Activated naive CD4-positive, alpha-beta T cell treated with anti-CD3 and anti-CD28 coated beads, Interleukin-2, amount 10 ng/mL, durations not matched to agents 7 days and 5 days (primary cell): ENCODE results near the gene DOCK2.
A peak's percentile ranks its signal among the peaks of the same experiment; 100 is the strongest.

Source experiments
- CTCF ChIA-PET: fragments of 350-600 bp; sonication (Branson Sonifier 250); formaldehyde crosslinking; loops from one replicate; lab custom pipeline; 2021; ENCODE audit warnings: antibody characterized with exemption; lab: Charles Lee
- DNase-seq: peaks from one replicate; pipeline ENCODE4 v3.0.0-alpha.2; 2020
- H3K27ac Mint-ChIP-seq: one replicate; pipeline ENCODE4 v1.8.0; 2021; ENCODE audit warnings: mild to moderate bottlenecking, moderate library complexity, mixed read lengths
- H3K27me3 Mint-ChIP-seq: one replicate; pipeline ENCODE4 v1.8.0; 2021; ENCODE audit warnings: mild to moderate bottlenecking, mixed read lengths
- H3K36me3 Mint-ChIP-seq: one replicate; pipeline ENCODE4 v1.8.0; 2021; ENCODE audit warnings: mixed read lengths
- H3K4me1 Mint-ChIP-seq: one replicate; pipeline ENCODE4 v1.8.0; 2021; ENCODE audit warnings: mixed read lengths
- H3K4me3 Mint-ChIP-seq: one replicate; pipeline ENCODE4 v1.8.0; 2021; ENCODE audit warnings: mild to moderate bottlenecking, moderate library complexity, mixed read lengths
- H3K9me3 Mint-ChIP-seq: one replicate; pipeline ENCODE4 v1.8.0; 2021; ENCODE audit warnings: mixed read lengths

Gene DOCK2

DNA sequence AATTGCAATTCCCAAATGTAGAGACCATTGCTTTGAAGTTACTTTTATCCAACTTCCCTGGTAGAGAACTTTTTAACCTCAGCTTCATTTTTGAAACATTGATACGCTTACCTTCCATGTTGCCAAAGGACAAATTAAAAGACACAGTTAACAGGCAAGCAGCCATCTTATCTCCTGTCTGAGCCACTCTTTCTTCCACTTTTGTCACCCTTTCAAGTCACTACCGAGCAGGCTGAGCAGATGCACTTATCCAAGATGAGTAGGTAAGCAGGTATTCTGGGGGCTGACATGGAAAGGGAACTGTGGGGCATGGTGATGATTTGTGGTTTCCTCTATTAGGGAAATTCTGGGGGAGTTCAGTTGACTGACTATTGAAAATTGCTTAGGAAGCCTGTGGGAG, 66.7 kb downstream of the DOCK2 start:
- Mint-ChIP-seq H3K36me3 (peaks cover 68% of the 10 kb centered on the region), H3K9me3 (no peaks in the 10 kb centered on the region), H3K4me3 (no peak overlapping the region), H3K4me1 (no peaks in the 10 kb centered on the region), H3K27ac (no peak overlapping the region), H3K27me3 (no peaks in the 10 kb centered on the region)
- DNase-seq: no peak
- CTCF ChIA-PET: no interaction called here

DNA sequence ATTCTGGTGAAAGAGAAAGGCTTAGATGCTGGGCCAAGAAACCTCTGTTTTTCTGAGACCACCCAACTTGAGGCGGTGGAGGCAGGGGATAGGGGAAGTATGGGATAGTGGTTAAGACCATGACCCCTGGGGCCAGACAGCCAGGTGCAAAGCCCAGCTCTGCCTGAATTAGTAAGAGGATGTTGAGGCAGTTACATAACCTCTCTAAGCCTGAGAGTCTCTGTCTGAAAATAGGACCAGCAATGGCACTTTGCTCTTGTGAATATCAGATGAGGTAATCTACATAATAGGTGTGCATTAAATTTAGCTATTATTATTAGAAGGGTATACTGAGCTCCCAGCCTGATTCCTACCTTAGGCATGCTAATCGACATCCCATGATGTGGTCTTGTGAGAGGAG, 68.2 kb downstream of the DOCK2 start:
- no peaks in the 10 kb centered on the region for H3K27me3 Mint-ChIP-seq
- CTCF ChIA-PET: no interaction called here
- H3K36me3 Mint-ChIP-seq: peaks cover 59% of the 10 kb centered on the region
- H3K4me1 Mint-ChIP-seq: no peaks in the 10 kb centered on the region
- no peak for DNase-seq
- no peak overlapping the region for H3K4me3 Mint-ChIP-seq
- no peak overlapping the region for H3K27ac Mint-ChIP-seq
- no peaks in the 10 kb centered on the region for H3K9me3 Mint-ChIP-seq

DNA sequence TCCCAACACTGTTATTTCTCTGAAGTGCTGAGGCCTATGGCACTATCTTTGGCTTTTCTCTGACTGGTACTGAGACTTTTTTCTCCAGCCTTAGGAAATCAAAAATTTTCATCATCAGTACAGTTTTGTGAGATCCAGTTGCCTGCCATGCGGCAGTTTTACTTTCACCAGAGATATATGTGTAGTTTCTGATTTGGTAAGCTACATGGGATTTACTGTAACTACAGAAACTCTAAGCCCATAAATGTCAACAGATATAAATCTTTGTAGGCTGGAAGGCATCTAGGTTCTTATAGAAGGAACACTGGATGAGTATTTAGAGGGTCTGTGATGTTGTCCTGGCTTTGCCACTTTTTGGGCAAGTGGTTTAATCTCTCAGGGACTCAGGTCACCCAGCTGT, 69.0 kb downstream of the DOCK2 start:
- no peaks in the 10 kb centered on the region for H3K4me1 Mint-ChIP-seq
- no peak overlapping the region for H3K4me3 Mint-ChIP-seq
- no peaks in the 10 kb centered on the region for H3K9me3 Mint-ChIP-seq
- CTCF ChIA-PET: no interaction called here
- no peak for DNase-seq
- peaks cover 60% of the 10 kb centered on the region for H3K36me3 Mint-ChIP-seq
- H3K27ac Mint-ChIP-seq: no peak overlapping the region
- H3K27me3 Mint-ChIP-seq: no peaks in the 10 kb centered on the region

DNA sequence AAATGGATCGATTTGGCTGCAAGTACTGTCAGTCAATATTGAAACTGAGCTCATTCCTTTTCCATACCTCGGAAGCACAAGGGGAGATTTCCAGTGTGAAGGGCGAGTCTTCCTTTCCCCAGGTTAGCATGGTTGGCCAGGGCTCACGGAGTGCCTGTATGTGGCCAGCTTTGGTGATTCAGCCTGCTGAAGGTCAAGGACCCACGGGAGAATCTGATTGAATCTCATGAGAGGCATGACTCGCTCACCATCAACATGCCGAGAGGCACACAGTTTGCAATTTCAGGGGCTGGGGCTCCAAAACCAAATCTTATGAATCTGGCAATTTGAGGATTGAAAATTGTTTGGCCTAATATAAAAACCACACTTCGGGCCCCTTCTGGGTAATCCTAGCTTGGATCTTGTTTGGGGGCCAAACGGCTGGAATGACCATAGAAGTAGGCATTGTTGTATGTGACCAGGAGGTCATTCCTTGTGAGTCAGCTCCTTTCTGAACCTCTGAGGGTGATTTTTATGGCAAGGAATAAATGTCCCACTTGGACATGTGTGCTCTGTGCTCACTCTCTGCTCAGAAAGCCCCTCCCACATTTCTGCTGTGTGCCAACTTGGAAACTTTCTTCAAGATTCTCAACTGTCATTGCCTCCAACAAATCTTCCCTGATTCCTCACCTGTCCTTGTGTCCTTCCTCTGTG, 69.8 kb downstream of the DOCK2 start:
- H3K4me1 Mint-ChIP-seq: no peaks in the 10 kb centered on the region
- DNase-seq: no peak

DNA sequence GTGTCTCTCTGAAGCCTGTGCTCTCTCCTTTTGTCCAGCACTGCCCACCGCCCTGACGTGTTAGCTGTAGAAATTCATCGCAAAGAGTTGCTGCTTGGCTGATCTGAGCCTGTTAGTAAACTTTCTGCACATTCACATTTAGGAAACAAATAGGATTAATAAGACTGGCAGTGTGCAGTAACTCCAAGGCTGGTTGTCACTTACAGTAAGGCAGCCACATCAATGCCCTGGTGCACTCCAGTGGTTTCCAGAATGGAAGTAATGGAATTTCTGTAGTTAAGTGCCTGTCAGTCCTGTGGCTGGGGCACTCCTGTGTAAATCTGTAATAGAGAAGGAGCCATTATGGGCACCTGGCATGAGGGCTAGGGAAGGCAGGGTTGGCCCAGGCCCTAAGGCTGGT, 70.6 kb downstream of the DOCK2 start:
- H3K27ac Mint-ChIP-seq: no peak overlapping the region
- H3K9me3 Mint-ChIP-seq: no peaks in the 10 kb centered on the region
- no peak for DNase-seq
- no peaks in the 10 kb centered on the region for H3K27me3 Mint-ChIP-seq
- CTCF ChIA-PET: no interaction called here
- H3K4me3 Mint-ChIP-seq: no peak overlapping the region
- peaks cover 61% of the 10 kb centered on the region for H3K36me3 Mint-ChIP-seq
- H3K4me1 Mint-ChIP-seq: no peaks in the 10 kb centered on the region

More for the DNA sequence above, 69.8 kb downstream of the DOCK2 start:
- H3K27me3 Mint-ChIP-seq: no peaks in the 10 kb centered on the region
- H3K4me3 Mint-ChIP-seq: no peak overlapping the region
- peaks cover 60% of the 10 kb centered on the region for H3K36me3 Mint-ChIP-seq
- CTCF ChIA-PET: no interaction called here
- no peaks in the 10 kb centered on the region for H3K9me3 Mint-ChIP-seq
- H3K27ac Mint-ChIP-seq: no peak overlapping the region

DNA sequence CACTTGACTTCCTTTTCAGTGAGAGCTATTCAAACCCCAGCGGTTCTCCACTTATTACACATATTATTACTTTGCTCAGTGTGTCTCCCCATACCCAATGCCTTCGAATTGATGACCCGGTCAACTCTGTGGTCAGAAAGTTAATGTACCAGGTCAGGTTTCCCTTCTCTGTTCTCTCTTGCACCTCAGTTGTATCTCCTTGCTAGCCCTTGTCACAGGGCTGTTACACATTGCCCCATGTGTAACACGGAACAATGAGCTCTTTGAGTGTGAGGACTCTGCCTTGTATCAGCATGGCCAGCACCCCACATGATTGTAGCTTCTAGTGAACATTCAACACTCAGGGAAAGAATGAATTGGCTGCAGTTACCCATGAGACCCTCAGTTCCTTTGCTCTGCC, 73.6 kb downstream of the DOCK2 start:
- Mint-ChIP-seq H3K4me1 (no peaks in the 10 kb centered on the region), H3K9me3 (no peaks in the 10 kb centered on the region), H3K4me3 (no peak overlapping the region), H3K36me3 (peaks cover 72% of the 10 kb centered on the region), H3K27me3 (no peaks in the 10 kb centered on the region), H3K27ac (no peak overlapping the region)
- DNase-seq: no peak
- CTCF ChIA-PET: interaction anchor here (1.0 kb wide), 1 partner anchor 11 kb away, joined by 3 read pairs; no protein-coding TSS in a partner anchor

DNA sequence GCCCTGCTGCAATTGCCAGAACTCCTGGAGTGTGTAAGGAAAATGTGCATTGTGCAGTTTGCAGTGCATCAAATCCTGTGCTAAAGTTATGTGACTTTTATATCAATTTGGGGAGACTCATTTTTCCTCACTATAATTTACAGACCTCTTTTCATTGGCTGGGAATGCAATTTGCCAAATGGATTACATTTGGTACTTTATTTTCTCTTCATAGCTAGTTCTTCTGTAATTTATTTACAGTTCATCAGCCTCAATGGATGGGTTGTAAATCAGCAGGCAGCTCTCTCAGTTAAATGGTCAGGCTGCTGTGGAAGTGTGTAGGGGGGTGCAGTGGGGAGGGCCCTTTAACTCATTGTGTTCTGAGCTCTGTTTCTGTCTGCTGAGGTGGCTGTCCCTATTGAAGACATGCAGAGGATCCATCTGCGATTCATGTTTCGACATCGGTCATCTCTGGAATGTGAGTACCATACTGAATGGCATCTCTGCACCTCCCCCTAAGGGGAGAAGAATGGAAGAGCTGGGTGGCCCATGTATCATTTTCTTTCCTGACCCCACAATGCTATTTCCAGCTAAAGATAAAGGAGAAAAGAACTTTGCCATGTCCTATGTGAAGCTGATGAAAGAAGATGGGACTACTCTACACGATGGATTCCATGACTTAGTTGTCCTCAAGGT, 74.6 kb downstream of the DOCK2 start:
- Mint-ChIP-seq H3K4me1 (no peaks in the 10 kb centered on the region), H3K36me3 (peaks cover 76% of the 10 kb centered on the region), H3K9me3 (no peaks in the 10 kb centered on the region), H3K27me3 (no peaks in the 10 kb centered on the region), H3K27ac (no peak overlapping the region), H3K4me3 (no peak overlapping the region)
- CTCF ChIA-PET: no interaction called here
- no peak for DNase-seq

DNA sequence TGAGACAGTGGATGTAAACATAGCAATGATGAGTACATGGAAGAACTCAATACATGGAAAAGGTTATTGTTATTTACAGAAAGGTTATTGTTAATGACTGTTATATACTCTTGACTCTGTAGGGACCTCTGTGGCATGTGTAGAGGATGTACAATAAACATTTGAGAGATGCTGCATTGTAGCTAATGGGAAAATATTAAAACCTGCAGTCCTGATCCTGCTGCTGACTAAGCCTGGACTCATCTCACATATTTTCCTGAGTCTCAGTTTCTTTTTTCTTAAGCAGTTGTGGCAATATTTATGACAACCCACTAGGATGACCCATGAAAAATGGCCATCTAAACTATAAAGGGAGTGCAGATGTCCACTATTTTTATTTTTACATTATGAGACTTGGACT, 75.4 kb downstream of the DOCK2 start:
- CTCF ChIA-PET: no interaction called here
- DNase-seq: no peak
- Mint-ChIP-seq H3K4me1 (no peaks in the 10 kb centered on the region), H3K9me3 (no peaks in the 10 kb centered on the region), H3K4me3 (no peak overlapping the region), H3K36me3 (peaks cover 79% of the 10 kb centered on the region), H3K27ac (no peak overlapping the region), H3K27me3 (no peaks in the 10 kb centered on the region)

DNA sequence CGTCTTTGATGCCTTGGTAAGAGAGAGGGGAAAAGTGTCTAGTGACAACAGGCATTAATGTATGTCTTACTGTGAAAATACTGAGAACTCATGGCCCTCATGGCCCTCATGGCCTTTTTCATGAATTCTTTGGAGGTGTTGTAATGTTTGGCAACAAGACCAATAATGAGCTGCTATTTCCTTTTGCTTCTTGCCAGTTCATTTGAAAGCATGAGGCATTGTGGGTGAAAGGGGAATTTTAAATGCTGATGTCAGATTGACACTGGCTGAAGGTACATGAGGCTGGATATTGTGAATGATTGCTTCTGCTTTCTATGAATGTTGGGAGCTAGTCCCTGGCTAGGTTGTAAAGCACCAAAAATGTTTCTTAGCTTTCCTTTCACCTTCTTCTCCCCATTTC, 79.2 kb downstream of the DOCK2 start:
- CTCF ChIA-PET: no interaction called here
- Mint-ChIP-seq H3K9me3 (no peaks in the 10 kb centered on the region), H3K27me3 (no peaks in the 10 kb centered on the region), H3K4me3 (no peak overlapping the region), H3K27ac (peak overlapping the region; percentile 11), H3K36me3 (peaks cover 94% of the 10 kb centered on the region), H3K4me1 (no peaks in the 10 kb centered on the region)
- no peak for DNase-seq

DNA sequence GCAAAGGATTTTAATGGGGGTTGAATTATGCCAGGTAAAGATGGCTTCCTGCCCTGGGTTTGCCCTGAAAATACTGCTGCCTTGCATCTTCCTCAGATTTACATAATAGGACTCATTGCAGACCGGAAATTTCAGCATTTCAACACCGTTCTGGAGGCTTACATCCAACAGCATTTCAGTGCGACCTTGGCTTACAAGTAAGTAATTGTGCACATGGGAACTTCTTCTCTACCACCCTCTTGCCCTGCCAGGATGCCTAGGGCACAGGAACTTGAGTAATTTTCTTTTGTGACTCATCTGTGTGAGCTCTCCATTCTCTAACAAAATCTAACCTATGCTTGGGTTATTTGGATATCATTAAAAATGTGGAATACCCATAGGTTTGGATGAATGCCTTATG, 80.2 kb downstream of the DOCK2 start:
- Mint-ChIP-seq H3K4me1 (no peaks in the 10 kb centered on the region), H3K27me3 (no peaks in the 10 kb centered on the region), H3K27ac (no peak overlapping the region), H3K4me3 (no peak overlapping the region), H3K36me3 (peaks cover 94% of the 10 kb centered on the region), H3K9me3 (no peaks in the 10 kb centered on the region)
- CTCF ChIA-PET: no interaction called here
- no peak for DNase-seq

DNA sequence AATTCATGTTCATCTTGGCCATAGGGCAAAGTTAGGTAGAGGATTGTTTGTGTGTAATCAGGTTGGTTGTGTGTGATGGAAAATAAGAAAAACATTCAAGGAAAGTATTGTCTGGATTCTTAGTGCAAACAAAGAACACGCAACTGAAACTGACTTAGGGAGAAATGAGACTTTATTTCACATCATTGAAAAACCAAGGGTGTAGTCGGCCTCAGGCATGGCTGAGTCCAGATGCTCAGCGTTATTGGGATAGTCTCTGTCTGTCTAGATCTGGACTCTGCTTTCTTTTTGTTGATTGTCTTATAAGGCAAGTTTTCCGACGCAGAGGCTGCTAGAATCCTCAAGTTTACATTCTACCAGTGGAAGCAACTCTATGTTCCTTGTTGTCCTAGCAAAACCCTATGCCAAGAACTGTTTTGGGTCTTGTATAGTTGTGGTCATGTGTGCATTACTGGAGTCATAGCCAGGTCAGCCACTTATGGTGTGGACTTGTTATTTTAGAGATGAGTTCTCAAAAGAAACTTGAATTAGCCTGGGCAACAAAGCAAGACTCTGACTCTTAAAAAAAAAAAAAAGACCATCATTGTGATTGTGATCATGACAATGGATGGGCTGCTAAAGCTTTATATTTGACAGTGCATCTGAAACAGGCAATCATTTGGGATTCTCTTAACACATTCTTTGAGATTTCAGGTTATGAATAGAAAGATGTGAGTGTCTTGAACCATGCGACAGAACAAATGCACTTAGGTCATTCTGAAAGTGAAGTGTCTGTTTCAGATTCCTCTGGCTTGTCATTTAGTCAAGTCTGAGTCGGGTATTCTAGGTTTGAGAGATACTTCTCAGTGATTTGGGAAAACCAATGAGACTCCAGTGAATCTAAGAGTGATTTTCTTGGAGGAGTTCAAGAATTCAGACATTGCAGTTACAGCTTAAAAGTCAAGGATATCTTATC, 82.6 kb downstream of the DOCK2 start:
- Mint-ChIP-seq H3K36me3 (peaks cover 90% of the 10 kb centered on the region), H3K4me1 (no peaks in the 10 kb centered on the region), H3K27me3 (no peaks in the 10 kb centered on the region), H3K4me3 (no peak overlapping the region), H3K9me3 (no peaks in the 10 kb centered on the region), H3K27ac (no peak overlapping the region)
- CTCF ChIA-PET: interaction anchor here (0.9 to 1.8 kb wide), 3 partner anchors 12 to 130 kb away, joined by 3 to 4 read pairs (median 4); no protein-coding TSS in a partner anchor
- no peak for DNase-seq

DNA sequence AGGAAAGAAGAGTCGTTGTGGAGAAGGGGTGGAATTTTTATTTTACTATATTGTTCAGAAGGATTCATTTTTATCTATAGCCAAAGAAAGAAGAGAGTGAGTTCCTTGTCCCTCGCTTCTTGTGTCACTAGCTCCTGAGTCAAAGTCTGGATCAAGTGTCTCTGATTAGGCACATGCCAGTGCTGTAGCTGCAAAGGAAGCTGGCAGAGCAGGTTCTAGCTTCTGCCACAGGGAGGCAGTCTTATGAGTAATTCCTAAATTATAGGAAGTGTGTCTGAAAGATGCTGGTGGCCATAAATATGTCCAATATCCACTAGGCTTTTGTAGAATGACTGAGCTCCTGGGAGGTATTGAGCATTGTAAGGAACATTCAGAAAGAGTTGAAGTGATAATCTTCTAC, 84.7 kb downstream of the DOCK2 start:
- DNase-seq: no peak
- H3K36me3 Mint-ChIP-seq: peaks cover 90% of the 10 kb centered on the region
- peak overlapping the region; percentile 47 for H3K27ac Mint-ChIP-seq
- H3K4me1 Mint-ChIP-seq: no peaks in the 10 kb centered on the region
- H3K4me3 Mint-ChIP-seq: no peak overlapping the region
- H3K9me3 Mint-ChIP-seq: no peaks in the 10 kb centered on the region
- CTCF ChIA-PET: interaction anchor here (0.8 to 1.8 kb wide), 4 partner anchors 9 to 20 kb away, joined by 3 to 4 read pairs (median 4); no protein-coding TSS in a partner anchor
- H3K27me3 Mint-ChIP-seq: no peaks in the 10 kb centered on the region

DNA sequence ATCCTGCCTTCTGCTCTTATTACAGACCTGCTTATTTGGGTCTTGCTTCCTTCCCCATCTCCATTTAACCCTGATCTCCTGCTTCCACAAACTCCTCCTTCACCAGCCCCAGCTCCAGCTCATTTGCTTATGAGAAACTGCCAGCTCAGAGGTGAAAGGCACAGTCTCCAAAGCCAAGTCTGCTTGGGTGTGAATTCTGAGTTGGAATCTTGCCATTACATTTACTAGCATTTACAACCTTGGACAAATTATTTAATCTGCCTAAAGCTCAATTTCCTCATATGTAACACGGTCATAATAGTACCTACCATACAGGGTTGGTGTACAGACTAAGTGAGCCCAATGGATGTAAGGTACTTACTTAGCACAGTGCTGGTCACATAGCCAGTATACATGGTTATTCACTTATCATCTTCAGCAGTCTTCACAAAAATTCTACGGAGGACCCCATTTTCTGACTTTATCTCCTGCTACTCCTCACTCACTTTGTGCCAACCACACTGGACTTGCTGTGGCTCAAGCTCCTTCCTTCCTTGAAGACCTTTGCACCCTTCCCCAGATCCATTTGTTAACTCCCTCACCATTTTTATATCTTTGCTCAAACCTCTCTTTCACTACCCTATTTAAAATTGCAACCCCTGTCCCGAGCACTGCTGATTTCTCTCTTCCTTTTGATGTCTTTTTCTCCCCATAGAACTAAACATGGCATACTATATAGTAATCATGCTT, 86.2 kb downstream of the DOCK2 start:
- Mint-ChIP-seq H3K4me1 (no peaks in the 10 kb centered on the region), H3K27me3 (no peaks in the 10 kb centered on the region), H3K4me3 (no peak overlapping the region), H3K9me3 (no peaks in the 10 kb centered on the region), H3K27ac (no peak overlapping the region), H3K36me3 (peaks cover 87% of the 10 kb centered on the region)
- CTCF ChIA-PET: interaction anchor here (0.8 to 1.1 kb wide), 2 partner anchors 77 to 256 kb away, joined by 3 read pairs; no protein-coding TSS in a partner anchor
- DNase-seq: no peak
